ENCODE results near the gene CAMP.

CAMP gene

DNA sequence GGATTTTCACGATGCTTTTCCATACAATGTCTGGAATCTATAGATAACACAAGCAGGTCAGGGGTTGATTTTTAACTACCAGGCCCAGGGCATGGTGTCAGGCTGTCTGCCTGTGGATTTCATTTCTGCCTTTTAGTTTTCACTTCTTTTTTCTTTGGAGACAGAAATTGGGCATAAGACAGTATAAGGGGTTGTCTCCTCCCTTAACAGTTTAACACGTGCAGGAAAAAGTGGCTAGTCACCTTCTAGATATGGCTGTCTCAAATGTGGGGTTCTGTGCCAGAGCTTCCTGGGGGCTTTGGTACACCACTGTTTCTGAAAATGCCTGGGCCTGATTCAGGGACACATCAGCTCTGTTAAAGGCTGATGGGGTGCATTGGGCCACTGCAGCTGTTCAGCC is 10.2 kb downstream of the CAMP start:
- Histone ChIP-seq H2BK15ac (ENCODE audit: low read depth, poor library complexity, severe bottlenecking) (no peak overlapping the region), H3K4ac (ENCODE audit: low read depth in 1 of 2, low read length in 2 of 2) (no peak overlapping the region), H2BK12ac (ENCODE audit: low read length in 2 of 2) (no peak overlapping the region), H3K9ac (ENCODE audit: low read length) (no peak overlapping the region), H3K4me2 (ENCODE audit: low read length, poor library complexity, severe bottlenecking) (no peak overlapping the region), H3K27ac (ENCODE audit: low read length, poor library complexity, severe bottlenecking) (no peak overlapping the region), H2AK5ac (ENCODE audit: low read length, severe bottlenecking) (no peak overlapping the region), H2AFZ (ENCODE audit: low read depth, low read length) (no peak overlapping the region), H3K27me3 (ENCODE audit: control insufficient read depth in 1 of 2, insufficient read depth in 1 of 2, low read length in 2 of 2) (peaks cover 0 to 3% of the 10 kb centered on the region in 2 experiments), H4K91ac (ENCODE audit: low read length) (no peak overlapping the region), H3K4me3 (ENCODE audit: insufficient read depth in 1 of 2, low read depth in 1 of 2, low read length in 2 of 2) (no peak overlapping the region), H2BK120ac (ENCODE audit: low read depth, low read length) (no peak overlapping the region), H3K36me3 (ENCODE audit: control insufficient read depth in 1 of 2, insufficient read depth in 2 of 2, low read depth in 1 of 2, low read length in 2 of 2) (no peaks in the 10 kb centered on the region), H3K23ac (ENCODE audit: low read length in 2 of 2) (no peak overlapping the region), H3K4me1 (ENCODE audit: control insufficient read depth, insufficient read depth, low read depth, low read length) (no peaks in the 10 kb centered on the region), H2BK5ac (ENCODE audit: low read depth, low read length, poor library complexity, severe bottlenecking) (no peak overlapping the region), H3K14ac (ENCODE audit: low read length in 2 of 2) (no peak overlapping the region), H4K8ac (ENCODE audit: low read length) (no peak overlapping the region), H3K9me3 (ENCODE audit: control insufficient read depth, low read length) (no peaks in the 10 kb centered on the region), H3K79me1 (replicated peaks; ENCODE audit: low read length, poor library complexity, severe bottlenecking) (no peaks in the 10 kb centered on the region), H3K18ac (ENCODE audit: low read depth in 1 of 2, low read length in 2 of 2) (no peak overlapping the region)
- DNase-seq: no peak
- WGBS: 95% methylated on average over 2 of the region's 2 CpGs

DNA sequence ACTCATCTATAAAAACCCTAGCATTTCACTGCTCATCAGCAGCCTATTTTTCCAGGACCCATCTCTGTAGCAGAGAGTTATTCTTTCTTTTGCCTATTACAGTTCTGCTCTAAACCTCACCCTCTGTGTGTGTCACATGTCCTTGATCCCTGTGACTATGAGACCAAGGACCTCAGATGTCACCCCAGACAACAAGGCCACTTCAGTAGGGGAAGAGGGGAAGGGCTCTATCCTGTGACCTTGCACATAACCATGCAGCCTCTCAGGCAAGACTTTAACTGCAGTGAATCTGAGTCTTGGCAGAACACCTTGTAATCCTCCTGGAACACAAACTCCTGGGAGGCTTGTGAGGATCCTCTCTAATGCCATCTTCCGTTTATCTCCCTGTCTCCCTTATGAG is 13.2 kb downstream of the CAMP start:
- Histone ChIP-seq H3K4me2 (ENCODE audit: low read length, poor library complexity, severe bottlenecking) (no peak overlapping the region), H3K4me1 (ENCODE audit: control insufficient read depth, insufficient read depth, low read depth, low read length) (no peaks in the 10 kb centered on the region), H3K4me3 (ENCODE audit: insufficient read depth in 1 of 2, low read depth in 1 of 2, low read length in 2 of 2) (no peak overlapping the region), H3K14ac (ENCODE audit: low read length in 2 of 2) (no peak overlapping the region), H2BK120ac (ENCODE audit: low read depth, low read length) (no peak overlapping the region), H2AFZ (ENCODE audit: low read depth, low read length) (no peak overlapping the region), H2BK5ac (ENCODE audit: low read depth, low read length, poor library complexity, severe bottlenecking) (no peak overlapping the region), H3K27ac (ENCODE audit: low read length, poor library complexity, severe bottlenecking) (no peak overlapping the region), H4K91ac (ENCODE audit: low read length) (no peak overlapping the region), H3K18ac (ENCODE audit: low read depth in 1 of 2, low read length in 2 of 2) (no peak overlapping the region), H3K27me3 (ENCODE audit: control insufficient read depth in 1 of 2, insufficient read depth in 1 of 2, low read length in 2 of 2) (peaks cover 0 to 3% of the 10 kb centered on the region in 2 experiments), H3K4ac (ENCODE audit: low read depth in 1 of 2, low read length in 2 of 2) (no peak overlapping the region), H3K23ac (ENCODE audit: low read length in 2 of 2) (no peak overlapping the region), H2BK15ac (ENCODE audit: low read depth, poor library complexity, severe bottlenecking) (no peak overlapping the region), H3K9me3 (ENCODE audit: control insufficient read depth, low read length) (no peaks in the 10 kb centered on the region), H3K79me1 (replicated peaks; ENCODE audit: low read length, poor library complexity, severe bottlenecking) (peaks cover 2% of the 10 kb centered on the region), H2AK5ac (ENCODE audit: low read length, severe bottlenecking) (no peak overlapping the region), H3K9ac (ENCODE audit: low read length) (peak overlapping the region; percentile 4), H4K8ac (ENCODE audit: low read length) (no peak overlapping the region), H2BK12ac (ENCODE audit: low read length in 2 of 2) (no peak overlapping the region), H3K36me3 (ENCODE audit: control insufficient read depth in 1 of 2, insufficient read depth in 2 of 2, low read depth in 1 of 2, low read length in 2 of 2) (no peaks in the 10 kb centered on the region)
- 71% methylated on average over 1 of the region's 1 CpG for WGBS
- DNase-seq: no peak

DNA sequence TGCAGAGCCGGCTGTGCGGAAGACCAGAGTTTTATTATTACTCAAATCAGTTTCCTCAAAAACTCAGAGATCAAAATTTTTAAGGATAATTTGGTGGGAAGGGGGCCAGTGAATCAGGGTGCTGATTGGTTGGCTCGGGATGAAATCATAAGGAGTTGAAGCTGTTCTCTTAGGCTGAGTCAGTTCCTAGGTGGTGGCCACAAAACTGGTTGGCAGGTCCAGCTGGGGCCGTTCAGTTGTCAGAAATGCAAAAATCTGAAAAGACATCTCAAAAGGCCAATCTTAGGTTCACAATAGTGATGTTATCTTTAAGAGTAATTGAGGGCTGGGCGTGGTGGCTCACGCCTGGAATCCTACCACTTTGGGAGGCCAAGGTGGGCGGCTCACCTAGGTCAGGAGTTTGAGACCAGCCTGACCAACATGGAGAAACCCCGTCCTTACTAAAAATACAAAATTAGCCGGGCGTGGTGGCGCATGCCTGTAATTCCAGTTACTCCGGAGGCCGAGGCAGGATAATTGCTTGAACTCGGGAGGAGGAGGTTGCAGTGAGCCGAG is 15.3 kb downstream of the CAMP start:
- Histone ChIP-seq H3K9me3 (ENCODE audit: control insufficient read depth, low read length) (no peaks in the 10 kb centered on the region), H3K27me3 (ENCODE audit: control insufficient read depth in 1 of 2, insufficient read depth in 1 of 2, low read length in 2 of 2) (peaks cover 0 to 3% of the 10 kb centered on the region in 2 experiments), H3K27ac (ENCODE audit: low read length, poor library complexity, severe bottlenecking) (no peak overlapping the region), H2AFZ (ENCODE audit: low read depth, low read length) (no peak overlapping the region), H3K18ac (ENCODE audit: low read depth in 1 of 2, low read length in 2 of 2) (no peak overlapping the region), H3K4ac (ENCODE audit: low read depth in 1 of 2, low read length in 2 of 2) (no peak overlapping the region), H3K14ac (ENCODE audit: low read length in 2 of 2) (no peak overlapping the region), H3K23ac (ENCODE audit: low read length in 2 of 2) (no peak overlapping the region), H3K9ac (ENCODE audit: low read length) (no peak overlapping the region), H3K4me2 (ENCODE audit: low read length, poor library complexity, severe bottlenecking) (no peak overlapping the region), H3K79me1 (replicated peaks; ENCODE audit: low read length, poor library complexity, severe bottlenecking) (peaks cover 2% of the 10 kb centered on the region), H3K4me3 (ENCODE audit: insufficient read depth in 1 of 2, low read depth in 1 of 2, low read length in 2 of 2) (no peak overlapping the region), H2BK120ac (ENCODE audit: low read depth, low read length) (no peak overlapping the region), H2BK15ac (ENCODE audit: low read depth, poor library complexity, severe bottlenecking) (no peak overlapping the region), H3K36me3 (ENCODE audit: control insufficient read depth in 1 of 2, insufficient read depth in 2 of 2, low read depth in 1 of 2, low read length in 2 of 2) (no peaks in the 10 kb centered on the region), H2AK5ac (ENCODE audit: low read length, severe bottlenecking) (no peak overlapping the region), H4K91ac (ENCODE audit: low read length) (no peak overlapping the region), H4K8ac (ENCODE audit: low read length) (no peak overlapping the region), H2BK5ac (ENCODE audit: low read depth, low read length, poor library complexity, severe bottlenecking) (no peak overlapping the region), H3K4me1 (ENCODE audit: control insufficient read depth, insufficient read depth, low read depth, low read length) (peaks cover 2% of the 10 kb centered on the region), H2BK12ac (ENCODE audit: low read length in 2 of 2) (no peak overlapping the region)
- WGBS: 93% methylated on average over 11 of the region's 15 CpGs
- DNase-seq: no peak

DNA sequence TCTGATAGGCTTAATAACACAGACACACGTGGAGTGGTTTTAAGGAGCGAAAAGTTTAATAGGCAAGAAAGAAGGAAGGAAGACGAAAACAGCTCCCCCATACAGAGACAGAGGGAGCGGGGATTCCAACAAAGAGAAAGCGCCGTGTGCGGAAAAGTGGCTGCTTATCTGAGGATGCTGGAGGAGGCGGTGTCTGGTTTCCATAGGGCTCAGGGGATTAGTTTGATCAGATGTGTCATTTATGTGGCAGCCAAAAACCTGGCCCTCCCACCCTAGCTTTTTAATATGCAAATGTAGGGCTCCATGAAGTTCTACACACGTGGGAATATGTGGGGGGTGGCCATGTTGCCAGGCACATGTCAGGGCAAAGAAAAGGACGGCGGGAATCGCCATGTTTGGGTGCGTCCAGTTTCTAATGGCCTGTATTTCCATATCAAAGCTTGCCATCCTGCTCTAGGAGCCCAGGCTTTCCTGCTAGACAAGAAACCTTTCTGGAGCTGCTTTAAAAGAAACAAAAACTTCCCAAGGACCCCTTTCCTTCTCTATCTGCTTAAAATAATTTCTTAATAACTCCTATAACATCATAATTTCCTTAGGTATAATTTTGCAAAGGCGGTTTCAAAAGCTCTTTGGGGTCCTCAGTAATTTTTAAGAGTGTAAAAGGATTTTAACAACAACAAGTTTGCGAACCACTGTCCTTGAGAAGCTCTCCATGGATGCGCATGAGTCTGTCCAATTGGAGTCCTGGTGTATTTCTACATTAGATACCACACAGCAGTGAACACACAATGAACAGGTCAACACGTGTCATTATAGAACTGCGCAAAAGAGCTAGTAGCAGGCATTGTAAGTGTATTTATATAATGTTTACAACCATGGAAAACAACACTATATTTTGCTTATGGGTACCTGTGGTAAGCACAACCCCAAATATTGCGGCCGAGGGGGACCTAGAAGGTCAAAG is 17.0 kb downstream of the CAMP start:
- no peaks in the 10 kb centered on the region for H3K36me3 ChIP-seq (ENCODE audit: control insufficient read depth in 1 of 2, insufficient read depth in 2 of 2, low read depth in 1 of 2, low read length in 2 of 2)

More for the DNA sequence above, 17.0 kb downstream of the CAMP start:
- no peaks in the 10 kb centered on the region for H3K9me3 ChIP-seq (ENCODE audit: control insufficient read depth, low read length)
- no peak overlapping the region for H2AK5ac ChIP-seq (ENCODE audit: low read length, severe bottlenecking)
- H2BK5ac ChIP-seq (ENCODE audit: low read depth, low read length, poor library complexity, severe bottlenecking): no peak overlapping the region
- peak overlapping the region; percentile 83 to 97 for H3K4me3 ChIP-seq (ENCODE audit: insufficient read depth in 1 of 2, low read depth in 1 of 2, low read length in 2 of 2)
- H4K91ac ChIP-seq (ENCODE audit: low read length): no peak overlapping the region
- WGBS: 56% methylated on average over 18 of the region's 20 CpGs
- peak overlapping the region; percentile 94 for H2AFZ ChIP-seq (ENCODE audit: low read depth, low read length)
- H2BK12ac ChIP-seq (ENCODE audit: low read length in 2 of 2): no peak overlapping the region
- no peak overlapping the region for H2BK120ac ChIP-seq (ENCODE audit: low read depth, low read length)
- no peak overlapping the region for H2BK15ac ChIP-seq (ENCODE audit: low read depth, poor library complexity, severe bottlenecking)
- H3K4me1 ChIP-seq (ENCODE audit: control insufficient read depth, insufficient read depth, low read depth, low read length): peaks cover 2% of the 10 kb centered on the region
- H3K79me1 ChIP-seq (replicated peaks; ENCODE audit: low read length, poor library complexity, severe bottlenecking): peaks cover 5% of the 10 kb centered on the region
- H3K4me2 ChIP-seq (ENCODE audit: low read length, poor library complexity, severe bottlenecking): peak overlapping the region; percentile 90
- H3K18ac ChIP-seq (ENCODE audit: low read depth in 1 of 2, low read length in 2 of 2): no peak overlapping the region
- no peak overlapping the region for H3K14ac ChIP-seq (ENCODE audit: low read length in 2 of 2)
- H3K27me3 ChIP-seq (ENCODE audit: control insufficient read depth in 1 of 2, insufficient read depth in 1 of 2, low read length in 2 of 2): no peaks in the 10 kb centered on the region
- no peak overlapping the region for H3K27ac ChIP-seq (ENCODE audit: low read length, poor library complexity, severe bottlenecking)
- peak overlapping the region; percentile 91 for H3K9ac ChIP-seq (ENCODE audit: low read length)
- DNase-seq: no peak
- no peak overlapping the region for H3K23ac ChIP-seq (ENCODE audit: low read length in 2 of 2)
- peak overlapping the region; percentile 75 for H4K8ac ChIP-seq (ENCODE audit: low read length)
- H3K4ac ChIP-seq (ENCODE audit: low read depth in 1 of 2, low read length in 2 of 2): no peak overlapping the region
